Stomach (tissue), 4 donors: ENCODE measurements around the gene LIPG.

Experiments
- CTCF ChIP-seq, 7 experiments: fragments of 450-650 bp in 4 of 7; fragments of 200-600 bp in 3 of 7; sonication (generic) in 3 of 7; IDR thresholded peaks; one replicate each; pipeline ENCODE4 v1.5.1; 2016 to 2019; ENCODE audit warnings: antibody characterized with exemption in 7 of 7, control low read depth in 2 of 7, mild to moderate bottlenecking in 1 of 7
- EP300 ChIP-seq: sonication (generic); formaldehyde crosslinking; IDR thresholded peaks from one replicate; pipeline ENCODE4 v1.6.1; 2017; ENCODE audit warnings: antibody characterized with exemption
- POLR2A ChIP-seq, 4 donors: fragments of 450-650 bp; IDR thresholded peaks; one replicate each; pipeline ENCODE4 v1.6.1; 2016; ENCODE audit warnings: antibody characterized with exemption in 4 of 4, control low read depth in 2 of 4, mild to moderate bottlenecking in 1 of 4, moderate library complexity in 1 of 4
- POLR2AphosphoS5 ChIP-seq, 3 donors: sonication (generic); formaldehyde crosslinking; IDR thresholded peaks; one replicate each; pipeline ENCODE4 v1.6.1; 2016; ENCODE audit warnings: antibody characterized with exemption in 3 of 3

GRCh38 chr18:49560624-49561288 lies 1.1 kb upstream of the LIPG start:
- TF ChIP-seq POLR2A (IDR thresholded peaks at IDR 0.05) (no peak), CTCF (IDR thresholded peaks at IDR 0.05) (no peak), EP300 (no peak), POLR2AphosphoS5 (IDR thresholded peaks at IDR 0.05) (no peak)
